ENCODE results near the gene COCH.

DNA sequence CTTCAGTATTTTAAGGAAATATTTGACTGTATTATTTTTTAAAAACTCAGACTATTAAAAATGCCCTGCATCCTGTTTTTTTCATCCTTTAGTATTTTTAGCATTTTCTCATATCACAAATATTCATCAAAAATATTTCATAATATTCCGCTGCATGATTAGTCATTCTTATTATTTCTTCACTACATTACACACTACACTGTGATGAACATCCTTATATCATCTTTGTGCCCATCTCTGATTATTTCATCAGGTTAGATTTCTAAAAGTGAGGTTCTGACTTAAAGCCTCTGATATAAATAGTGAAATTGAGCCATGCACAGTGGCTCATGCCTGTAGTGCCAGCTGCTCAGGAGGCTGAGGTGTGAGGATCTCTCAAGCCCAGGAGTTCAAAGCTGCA is 8.1 kb downstream of the COCH start:
- TF ChIP-seq REST (IDR thresholded peaks at IDR 0.05; ENCODE audit: unreplicated experiment) (no peak), EZH2 (IDR thresholded peaks at IDR 0.05; ENCODE audit: low read depth, unreplicated experiment) (no peak), ETS1 (IDR thresholded peaks at IDR 0.05) (no peak), CREB1 (CRISPR knock-in tag; IDR thresholded peaks at IDR 0.05; ENCODE audit: low read depth) (no peak), POLR2AphosphoS5 (IDR thresholded peaks at IDR 0.05; ENCODE audit: low read depth) (no peak), JUNB (IDR thresholded peaks at IDR 0.05; ENCODE audit: unreplicated experiment) (no peak), EZH2phosphoT487 (IDR thresholded peaks at IDR 0.05; ENCODE audit: unreplicated experiment) (no peak), ZNF331 (CRISPR knock-in tag; IDR thresholded peaks at IDR 0.05; ENCODE audit: low read depth) (no peak), STAT1 (IDR thresholded peaks at IDR 0.05; ENCODE audit: unreplicated experiment) (no peak)
- TF ChIP-seq, protein P1, sequence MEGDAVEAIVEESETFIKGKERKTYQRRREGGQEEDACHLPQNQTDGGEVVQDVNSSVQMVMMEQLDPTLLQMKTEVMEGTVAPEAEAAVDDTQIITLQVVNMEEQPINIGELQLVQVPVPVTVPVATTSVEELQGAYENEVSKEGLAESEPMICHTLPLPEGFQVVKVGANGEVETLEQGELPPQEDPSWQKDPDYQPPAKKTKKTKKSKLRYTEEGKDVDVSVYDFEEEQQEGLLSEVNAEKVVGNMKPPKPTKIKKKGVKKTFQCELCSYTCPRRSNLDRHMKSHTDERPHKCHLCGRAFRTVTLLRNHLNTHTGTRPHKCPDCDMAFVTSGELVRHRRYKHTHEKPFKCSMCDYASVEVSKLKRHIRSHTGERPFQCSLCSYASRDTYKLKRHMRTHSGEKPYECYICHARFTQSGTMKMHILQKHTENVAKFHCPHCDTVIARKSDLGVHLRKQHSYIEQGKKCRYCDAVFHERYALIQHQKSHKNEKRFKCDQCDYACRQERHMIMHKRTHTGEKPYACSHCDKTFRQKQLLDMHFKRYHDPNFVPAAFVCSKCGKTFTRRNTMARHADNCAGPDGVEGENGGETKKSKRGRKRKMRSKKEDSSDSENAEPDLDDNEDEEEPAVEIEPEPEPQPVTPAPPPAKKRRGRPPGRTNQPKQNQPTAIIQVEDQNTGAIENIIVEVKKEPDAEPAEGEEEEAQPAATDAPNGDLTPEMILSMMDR (conservative IDR thresholded peaks at IDR 0.05; ENCODE audit: low read depth in 2 of 2) = no peak

Data from GM23338 (cell line).